Measurements from ENCODE around the gene PARVA. TPM values are rescaled to one million over a fixed set of nuclear protein-coding genes. Genes with fewer than 3 reads are reported as not detected.

Gene PARVA
- total and polyA plus RNA-seq, 4 experiments from 2014 or later: 0.75 to 2.4 (median 1.4) TPM

- CTCF ChIA-PET (ENCODE audit: partially characterized antibody): no interaction called here
These were observed 101.4 kb downstream of the PARVA start for GRCh38 chr11:12478743-12479142.

GRCh38 chr11:12480401-12480800 is 103.0 kb downstream of the PARVA start:
- Histone ChIP-seq H3K9me3 (ENCODE audit: control insufficient read depth in 1 of 2, low read length in 2 of 2) (no peaks in the 10 kb centered on the region), H3K4me1 (ENCODE audit: insufficient read depth, low read length) (no peaks in the 10 kb centered on the region), H3K4me3 (ENCODE audit: low read length in 2 of 2) (no peak overlapping the region), H3K36me3 (ENCODE audit: insufficient read depth, low read length) (no peaks in the 10 kb centered on the region), H3K27ac (ENCODE audit: low read depth, low read length) (no peak overlapping the region), H3K27me3 (ENCODE audit: insufficient read depth, low read length) (no peaks in the 10 kb centered on the region)
- intact Hi-C loops (cut with micrococcal nuclease): no loop called here
- ChIA-PET CTCF (ENCODE audit: partially characterized antibody) (no interaction called here), POLR2A (ENCODE audit: partially characterized antibody) (no interaction called here)
- no peak overlapping the region for H3K27ac Mint-ChIP-seq
- peaks cover 0 to 5% (median 0%) of the 10 kb centered on the region in 8 donors for H3K9me3 Mint-ChIP-seq
- DNase-seq: no peak
- H3K4me3 Mint-ChIP-seq: no peak overlapping the region
- H3K36me3 Mint-ChIP-seq: peaks cover 0 to 9% of the 10 kb centered on the region in 2 donors
- H3K27me3 Mint-ChIP-seq: peaks cover 0 to 3% of the 10 kb centered on the region in 2 donors
- H3K4me1 Mint-ChIP-seq: peaks cover 0 to 2% (median under 1%) of the 10 kb centered on the region in 4 donors

More at GRCh38 chr11:12478743-12479142, 101.4 kb downstream of the PARVA start:
- POLR2A ChIA-PET (ENCODE audit: partially characterized antibody): no interaction called here
- H3K27me3 ChIP-seq (ENCODE audit: insufficient read depth, low read length): no peaks in the 10 kb centered on the region
- intact Hi-C loops (cut with micrococcal nuclease): no loop called here
- no peak overlapping the region for H3K4me3 ChIP-seq (ENCODE audit: low read length in 2 of 2)
- Mint-ChIP-seq H3K36me3 (peaks cover 0 to 11% of the 10 kb centered on the region in 2 donors), H3K27me3 (peaks cover 0 to 3% of the 10 kb centered on the region in 2 donors), H3K27ac (peak overlapping the region in 1 of 7 donors; percentile 11), H3K4me1 (peaks cover 0 to 2% (median 0%) of the 10 kb centered on the region in 4 donors), H3K9me3 (peaks cover 0 to 2% (median 0%) of the 10 kb centered on the region in 8 donors), H3K4me3 (no peak overlapping the region)
- H3K9me3 ChIP-seq (ENCODE audit: control insufficient read depth in 1 of 2, low read length in 2 of 2): no peaks in the 10 kb centered on the region
- no peak overlapping the region for H3K27ac ChIP-seq (ENCODE audit: low read depth, low read length)
- H3K36me3 ChIP-seq (ENCODE audit: insufficient read depth, low read length): no peaks in the 10 kb centered on the region
- DNase-seq: no peak
- no peaks in the 10 kb centered on the region for H3K4me1 ChIP-seq (ENCODE audit: insufficient read depth, low read length)

- no peaks in the 10 kb centered on the region for H3K27me3 ChIP-seq (ENCODE audit: insufficient read depth, low read length)
- ChIA-PET POLR2A (ENCODE audit: partially characterized antibody) (no interaction called here), CTCF (ENCODE audit: partially characterized antibody) (no interaction called here)
- Mint-ChIP-seq H3K9me3 (peaks cover 0 to 6% (median 3%) of the 10 kb centered on the region in 8 donors), H3K27me3 (peaks cover 4% of the 10 kb centered on the region in 2 donors), H3K4me3 (no peak overlapping the region), H3K27ac (no peak overlapping the region), H3K4me1 (peaks cover 0 to 2% (median under 1%) of the 10 kb centered on the region in 4 donors), H3K36me3 (peaks cover 0 to 4% of the 10 kb centered on the region in 2 donors)
- H3K9me3 ChIP-seq (ENCODE audit: control insufficient read depth in 1 of 2, low read length in 2 of 2): no peaks in the 10 kb centered on the region
- H3K27ac ChIP-seq (ENCODE audit: low read depth, low read length): no peak overlapping the region
- no peaks in the 10 kb centered on the region for H3K4me1 ChIP-seq (ENCODE audit: insufficient read depth, low read length)
- DNase-seq: no peak
- H3K36me3 ChIP-seq (ENCODE audit: insufficient read depth, low read length): no peaks in the 10 kb centered on the region
- intact Hi-C loops (cut with micrococcal nuclease): no loop called here
- H3K4me3 ChIP-seq (ENCODE audit: low read length in 2 of 2): no peak overlapping the region
These were observed 105.5 kb downstream of the PARVA start for GRCh38 chr11:12482839-12483238.

GRCh38 chr11:12483604-12484003 is 106.2 kb downstream of the PARVA start:
- Histone ChIP-seq H3K36me3 (ENCODE audit: insufficient read depth, low read length) (no peaks in the 10 kb centered on the region), H3K9me3 (ENCODE audit: control insufficient read depth in 1 of 2, low read length in 2 of 2) (no peaks in the 10 kb centered on the region), H3K27me3 (ENCODE audit: insufficient read depth, low read length) (no peaks in the 10 kb centered on the region), H3K4me1 (ENCODE audit: insufficient read depth, low read length) (no peaks in the 10 kb centered on the region), H3K27ac (ENCODE audit: low read depth, low read length) (no peak overlapping the region), H3K4me3 (ENCODE audit: low read length in 2 of 2) (no peak overlapping the region)
- no peak overlapping the region for H3K27ac Mint-ChIP-seq
- peaks cover 0 to 4% of the 10 kb centered on the region in 2 donors for H3K36me3 Mint-ChIP-seq
- ChIA-PET POLR2A (ENCODE audit: partially characterized antibody) (no interaction called here), CTCF (ENCODE audit: partially characterized antibody) (no interaction called here)
- intact Hi-C loops (cut with micrococcal nuclease): no loop called here
- H3K27me3 Mint-ChIP-seq: peaks cover 4% of the 10 kb centered on the region in 2 donors
- no peak for DNase-seq
- peaks cover 0 to 14% (median 7%) of the 10 kb centered on the region in 8 donors for H3K9me3 Mint-ChIP-seq
- no peak overlapping the region for H3K4me3 Mint-ChIP-seq
- peaks cover 0 to 2% (median under 1%) of the 10 kb centered on the region in 4 donors for H3K4me1 Mint-ChIP-seq

- Mint-ChIP-seq H3K27me3 (peaks cover 6 to 9% of the 10 kb centered on the region in 2 donors), H3K4me1 (peaks cover 0 to 2% (median under 1%) of the 10 kb centered on the region in 4 donors), H3K36me3 (peaks cover 1 to 8% of the 10 kb centered on the region in 2 donors), H3K4me3 (no peak overlapping the region), H3K27ac (no peak overlapping the region), H3K9me3 (peaks cover 0 to 25% (median 17%) of the 10 kb centered on the region in 8 donors)
- no peaks in the 10 kb centered on the region for H3K9me3 ChIP-seq (ENCODE audit: control insufficient read depth in 1 of 2, low read length in 2 of 2)
- ChIA-PET POLR2A (ENCODE audit: partially characterized antibody) (no interaction called here), CTCF (ENCODE audit: partially characterized antibody) (interaction anchor here (1.2 kb wide), 2 partner anchors 13 to 154 kb away, joined by 3 to 4 read pairs; no protein-coding TSS in a partner anchor)
- no peaks in the 10 kb centered on the region for H3K4me1 ChIP-seq (ENCODE audit: insufficient read depth, low read length)
- no peak overlapping the region for H3K4me3 ChIP-seq (ENCODE audit: low read length in 2 of 2)
- DNase-seq: no peak
- H3K27me3 ChIP-seq (ENCODE audit: insufficient read depth, low read length): no peaks in the 10 kb centered on the region
- H3K36me3 ChIP-seq (ENCODE audit: insufficient read depth, low read length): no peaks in the 10 kb centered on the region
- intact Hi-C loops (cut with micrococcal nuclease): no loop called here
- no peak overlapping the region for H3K27ac ChIP-seq (ENCODE audit: low read depth, low read length)
These were observed 108.0 kb downstream of the PARVA start for GRCh38 chr11:12485328-12485727.

GRCh38 chr11:12489246-12489772 is 111.9 kb downstream of the PARVA start:
- H3K9me3 Mint-ChIP-seq: peaks cover 0 to 25% (median 18%) of the 10 kb centered on the region in 8 donors
- Histone ChIP-seq H3K4me3 (ENCODE audit: low read length in 2 of 2) (no peak overlapping the region), H3K4me1 (ENCODE audit: insufficient read depth, low read length) (no peaks in the 10 kb centered on the region), H3K27ac (ENCODE audit: low read depth, low read length) (no peak overlapping the region), H3K27me3 (ENCODE audit: insufficient read depth, low read length) (no peaks in the 10 kb centered on the region), H3K9me3 (ENCODE audit: control insufficient read depth in 1 of 2, low read length in 2 of 2) (no peaks in the 10 kb centered on the region), H3K36me3 (ENCODE audit: insufficient read depth, low read length) (no peaks in the 10 kb centered on the region)
- peaks cover 0 to 1% (median 0%) of the 10 kb centered on the region in 4 donors for H3K4me1 Mint-ChIP-seq
- H3K4me3 Mint-ChIP-seq: no peak overlapping the region
- DNase-seq: no peak
- no peak overlapping the region for H3K27ac Mint-ChIP-seq
- ChIA-PET POLR2A (ENCODE audit: partially characterized antibody) (no interaction called here), CTCF (ENCODE audit: partially characterized antibody) (interaction anchor here (0.6 to 0.9 kb wide), 2 partner anchors 123 to 158 kb away, joined by 3 read pairs; no protein-coding TSS in a partner anchor)
- peaks cover 1 to 8% of the 10 kb centered on the region in 2 donors for H3K36me3 Mint-ChIP-seq
- intact Hi-C loops (cut with micrococcal nuclease): no loop called here
- H3K27me3 Mint-ChIP-seq: peaks cover 4 to 9% of the 10 kb centered on the region in 2 donors

- no peak for DNase-seq
- Mint-ChIP-seq H3K9me3 (peaks cover 0 to 3% (median under 1%) of the 10 kb centered on the region in 8 donors), H3K4me3 (no peak overlapping the region), H3K27me3 (peaks cover 0 to under 1% of the 10 kb centered on the region in 2 donors), H3K4me1 (no peaks in the 10 kb centered on the region), H3K27ac (no peak overlapping the region), H3K36me3 (no peaks in the 10 kb centered on the region)
- Histone ChIP-seq H3K4me3 (ENCODE audit: low read length in 2 of 2) (no peak overlapping the region), H3K9me3 (ENCODE audit: control insufficient read depth in 1 of 2, low read length in 2 of 2) (no peaks in the 10 kb centered on the region), H3K36me3 (ENCODE audit: insufficient read depth, low read length) (no peaks in the 10 kb centered on the region), H3K4me1 (ENCODE audit: insufficient read depth, low read length) (no peaks in the 10 kb centered on the region), H3K27me3 (ENCODE audit: insufficient read depth, low read length) (no peaks in the 10 kb centered on the region), H3K27ac (ENCODE audit: low read depth, low read length) (no peak overlapping the region)
- intact Hi-C loops (cut with micrococcal nuclease): loop anchor here (5.0 kb wide), 1 partner anchor 162 kb away; no protein-coding TSS in a partner anchor
- ChIA-PET POLR2A (ENCODE audit: partially characterized antibody) (no interaction called here), CTCF (ENCODE audit: partially characterized antibody) (interaction anchor here (2.7 kb wide), 1 partner anchor 164 kb away, joined by 11 read pairs; no protein-coding TSS in a partner anchor)
These were observed 117.3 kb downstream of the PARVA start for GRCh38 chr11:12494699-12495098.
